Gastrocnemius medialis (tissue), 4 donors: Measurements from ENCODE around the gene RBM3. TPM values are rescaled to one million over a fixed set of nuclear protein-coding genes. Genes with fewer than 3 reads are reported as not detected.

Experiments used
- ATAC-seq, 2 donors: fragments of 150-250 bp; one replicate each; pipeline ENCODE4 v1.9.1; 2016
- DNase-seq, 2 donors: peaks; one replicate each; pipeline ENCODE4 v3.0.0-alpha.2; 2019
- H3K27ac ChIP-seq, 4 donors: fragments of 200-600 bp; sonication (generic); 1 replicate in 1 of 4; 2 replicates in 3 of 4; pipeline ENCODE4 v1.5.1; 2016 to 2018; ENCODE audit warnings: mild to moderate bottlenecking in 2 of 4, moderate library complexity in 1 of 4
- H3K27me3 ChIP-seq, 3 donors: fragments of 200-600 bp; sonication (generic) in 2 of 3; 1 replicate in 1 of 3; 2 replicates in 2 of 3; pipeline versions ENCODE4 v1.5.1 to v1.6.0; 2016 to 2019; ENCODE audit warnings: mild to moderate bottlenecking in 1 of 3, moderate library complexity in 1 of 3
- H3K36me3 ChIP-seq, 2 donors: fragments of 200-600 bp; sonication (generic) in 1 of 2; one replicate each; pipeline ENCODE4 v1.5.1; 2017 to 2018
- H3K4me1 ChIP-seq, 2 donors: fragments of 200-600 bp; sonication (generic) in 1 of 2; one replicate each; pipeline ENCODE4 v1.5.1; 2016 to 2017; ENCODE audit warnings: mild to moderate bottlenecking in 2 of 2
- H3K4me3 ChIP-seq, 4 donors: fragments of 200-600 bp; sonication (generic) in 3 of 4; 1 replicate in 1 of 4; 2 replicates in 3 of 4; pipeline ENCODE4 v1.5.1; 2016 to 2019; ENCODE audit warnings: mild to moderate bottlenecking in 2 of 4
- H3K9me3 ChIP-seq, 3 donors: fragments of 200-600 bp; sonication (generic) in 2 of 3; 1 replicate in 1 of 3; 2 replicates in 2 of 3; pipeline ENCODE4 v1.5.1; 2016 to 2019
- POLR2A ChIP-seq, 2 donors: fragments of 450-650 bp; IDR thresholded peaks; one replicate each; pipeline ENCODE4 v1.6.1; 2017; ENCODE audit warnings: antibody characterized with exemption in 2 of 2, mild to moderate bottlenecking in 2 of 2, moderate library complexity in 2 of 2
- in situ Hi-C, 4 donors: fragments of 200-750 bp; cut with MboI; loops; one replicate each; pipeline versions ENCODE4 v1.15.0 to v1.8.0; 2017; ENCODE audit warnings: low sequenced_read_pairs in 4 of 4
- intact Hi-C: fragments of 100-400 bp; cut with DNase I; formaldehyde crosslinking; loops from one replicate; pipeline ENCODE4 v1.15.1; 2023; ENCODE audit warnings: low total_unique reads
- total RNA-seq, 4 donors: library from RNA; depleted of rRNA; stranded (reverse); fragments of >200 nt; gene quantifications; one replicate each; pipeline versions ENCODE4 v1.1.0 to v1.2.3, GENCODE V29; 2016
- TF ChIP-seq, protein P1 (sequence below), 5 experiments: fragments of 450-650 bp in 3 of 5; fragments of 200-600 bp in 2 of 5; sonication (generic) in 2 of 5; IDR thresholded peaks in 4 of 5; conservative IDR thresholded peaks in 1 of 5; 1 replicate in 4 of 5; 2 replicates in 1 of 5; pipeline ENCODE4 v1.5.1; 2016 to 2019; ENCODE audit warnings: antibody characterized with exemption in 5 of 5, mild to moderate bottlenecking in 3 of 5, moderate library complexity in 3 of 5

The RBM3 gene
- total RNA-seq, 4 donors from 2014 or later = 49.2 to 92.1 (median 59.9) TPM

DNA sequence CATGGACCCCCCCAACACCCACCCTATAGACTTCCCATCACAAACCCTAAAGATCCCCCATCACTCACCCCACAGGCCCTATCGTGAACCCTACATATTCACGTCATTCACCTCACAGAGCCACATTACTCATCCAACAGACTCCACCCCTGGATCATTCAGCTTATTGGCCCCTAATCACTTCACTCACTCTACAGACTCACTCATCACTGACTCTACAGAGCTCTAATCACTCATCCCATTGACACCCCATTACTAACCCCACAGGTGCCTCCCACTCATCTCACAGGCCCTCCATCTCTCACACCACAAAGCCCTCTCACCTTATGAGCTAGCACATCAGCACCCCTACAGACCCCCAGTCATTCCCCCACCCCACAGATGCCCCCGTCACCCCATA lies 41.1 kb upstream of the RBM3 start:
- DNase-seq = no peak
- no peak for TF ChIP-seq POLR2A (IDR thresholded peaks at IDR 0.05)
- TF ChIP-seq, protein P1, sequence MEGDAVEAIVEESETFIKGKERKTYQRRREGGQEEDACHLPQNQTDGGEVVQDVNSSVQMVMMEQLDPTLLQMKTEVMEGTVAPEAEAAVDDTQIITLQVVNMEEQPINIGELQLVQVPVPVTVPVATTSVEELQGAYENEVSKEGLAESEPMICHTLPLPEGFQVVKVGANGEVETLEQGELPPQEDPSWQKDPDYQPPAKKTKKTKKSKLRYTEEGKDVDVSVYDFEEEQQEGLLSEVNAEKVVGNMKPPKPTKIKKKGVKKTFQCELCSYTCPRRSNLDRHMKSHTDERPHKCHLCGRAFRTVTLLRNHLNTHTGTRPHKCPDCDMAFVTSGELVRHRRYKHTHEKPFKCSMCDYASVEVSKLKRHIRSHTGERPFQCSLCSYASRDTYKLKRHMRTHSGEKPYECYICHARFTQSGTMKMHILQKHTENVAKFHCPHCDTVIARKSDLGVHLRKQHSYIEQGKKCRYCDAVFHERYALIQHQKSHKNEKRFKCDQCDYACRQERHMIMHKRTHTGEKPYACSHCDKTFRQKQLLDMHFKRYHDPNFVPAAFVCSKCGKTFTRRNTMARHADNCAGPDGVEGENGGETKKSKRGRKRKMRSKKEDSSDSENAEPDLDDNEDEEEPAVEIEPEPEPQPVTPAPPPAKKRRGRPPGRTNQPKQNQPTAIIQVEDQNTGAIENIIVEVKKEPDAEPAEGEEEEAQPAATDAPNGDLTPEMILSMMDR (IDR thresholded peaks at IDR 0.05 in 4 of 5, conservative IDR thresholded peaks at IDR 0.05 in 1 of 5) = no peak
- intact Hi-C loops = loop anchor here (10.0 kb wide), 1 partner anchor 272 kb away; the partner anchor contains the start of gene HDAC6
- Histone ChIP-seq H3K27ac (no peak overlapping the region), H3K27me3 (no peaks in the 10 kb centered on the region), H3K4me1 (no peaks in the 10 kb centered on the region), H3K4me3 (no peak overlapping the region), H3K36me3 (no peaks in the 10 kb centered on the region), H3K9me3 (no peaks in the 10 kb centered on the region)
- no peak for ATAC-seq
- in situ Hi-C loops = no loop called here

DNA sequence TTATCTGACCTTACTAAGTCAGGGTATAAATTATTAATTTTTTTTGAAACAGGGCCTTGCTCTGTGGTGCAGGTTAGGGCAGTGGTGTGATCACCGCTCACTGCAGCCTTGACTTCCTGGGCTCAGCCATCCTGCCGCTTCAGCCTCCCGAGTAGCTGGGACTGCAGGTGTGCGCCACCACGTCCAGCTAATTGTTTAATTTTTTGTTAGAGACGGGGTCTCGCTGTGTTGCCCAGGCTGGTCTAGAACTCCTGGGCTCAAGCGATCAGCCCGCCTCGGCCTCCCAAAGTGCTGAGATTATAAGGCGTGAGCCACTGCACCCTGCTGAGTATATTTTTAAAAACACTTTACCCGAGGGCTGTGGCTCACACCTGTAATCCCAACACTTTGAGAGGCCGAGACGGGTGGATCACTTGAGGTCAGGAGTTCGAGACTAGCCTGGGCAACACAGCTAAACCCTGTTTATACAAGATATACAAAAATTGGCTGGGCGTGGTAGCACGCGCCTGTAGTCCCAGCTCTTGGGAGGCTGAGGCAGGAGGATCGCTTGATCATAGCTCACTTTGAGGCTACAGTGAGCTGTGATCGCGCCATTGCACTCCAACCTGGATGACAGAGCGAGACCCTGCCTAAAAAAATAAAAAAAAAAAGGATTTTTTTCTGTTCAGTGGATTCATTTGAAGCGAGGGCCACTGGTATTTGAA lies 35.5 kb upstream of the RBM3 start:
- in situ Hi-C loops (no loop called here), intact Hi-C loops (loop anchor here (1.0 to 10.0 kb wide), 4 partner anchors 30 to 266 kb away; partner anchors contain the start of genes FTSJ1, HDAC6, PORCN and RBM3)
- H3K27ac ChIP-seq = peak overlapping the region; percentile 91 to 96 (median 92)
- H3K36me3 ChIP-seq = peaks cover 0 to 4% of the 10 kb centered on the region in 2 donors
- no peaks in the 10 kb centered on the region for H3K27me3 ChIP-seq
- peaks cover 0 to 3% of the 10 kb centered on the region in 2 donors for H3K4me1 ChIP-seq
- H3K9me3 ChIP-seq = no peaks in the 10 kb centered on the region
- DNase-seq (no peak), ATAC-seq (no peak)
- peak overlapping the region; percentile 41 to 81 (median 72) for H3K4me3 ChIP-seq
- TF ChIP-seq, protein P1 (IDR thresholded peaks at IDR 0.05 in 4 of 5, conservative IDR thresholded peaks at IDR 0.05 in 1 of 5) = no peak
- no peak for TF ChIP-seq POLR2A (IDR thresholded peaks at IDR 0.05)

DNA sequence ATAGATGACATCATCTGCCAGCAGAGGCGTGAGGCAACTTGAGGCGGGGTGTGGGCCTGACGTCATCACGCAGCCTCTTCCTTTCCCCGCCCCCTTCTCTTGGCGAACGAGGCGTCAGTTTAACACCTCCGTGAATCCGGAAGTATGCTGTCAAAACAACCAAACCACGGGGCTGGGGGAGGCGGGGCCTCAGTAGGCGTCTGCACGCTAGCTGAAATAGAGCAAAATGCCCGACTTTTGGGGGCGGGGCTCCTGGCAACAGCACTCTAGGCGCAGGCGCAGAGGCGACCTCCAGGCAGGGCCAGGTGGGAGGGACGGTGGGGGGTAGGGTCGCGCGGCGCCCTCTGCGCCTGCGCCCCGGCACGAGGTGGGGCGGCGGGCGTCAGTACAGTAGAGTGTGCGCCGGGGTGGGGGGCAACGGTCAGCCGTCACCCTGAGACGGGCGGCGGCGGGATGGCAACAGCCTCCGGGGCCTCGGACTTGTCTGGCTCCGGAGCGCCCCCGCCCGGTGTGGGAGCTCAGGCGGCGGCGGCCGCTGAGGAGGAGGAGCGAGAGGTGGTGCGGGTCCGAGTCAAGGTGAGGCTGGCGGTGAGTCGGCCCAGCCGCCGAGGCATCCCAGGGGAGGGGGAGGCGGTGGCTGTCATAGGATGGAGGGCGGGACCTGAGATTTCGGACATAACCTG lies 34.8 kb upstream of the RBM3 start, which contains the start of gene TBC1D25:
TSS of gene TBC1D25 (plus strand) at position 370 of the 683 bp plus-strand sequence. CDS start at position 454, 84 bp downstream.
- DNase-seq = peak; percentile 95 to 98
- TF ChIP-seq, protein P1 (IDR thresholded peaks at IDR 0.05 in 4 of 5, conservative IDR thresholded peaks at IDR 0.05 in 1 of 5) = peak; percentile 8 to 41 (median 30)
- TF ChIP-seq POLR2A (IDR thresholded peaks at IDR 0.05) = peak; percentile 66 to 75
- Histone ChIP-seq H3K9me3 (no peaks in the 10 kb centered on the region), H3K27me3 (no peaks in the 10 kb centered on the region), H3K27ac (peak within 1 kb of the TSS; percentile 91 to 96 (median 92)), H3K4me3 (peak within 1 kb of the TSS; percentile 70 to 82 (median 78)), H3K4me1 (peaks cover 0 to 3% of the 10 kb centered on the region in 2 donors), H3K36me3 (peaks cover 0 to 7% of the 10 kb centered on the region in 2 donors)
- ATAC-seq = peak; percentile 94 to 97
- intact Hi-C loops = loop anchor here (1.0 to 10.0 kb wide), 4 partner anchors 31 to 265 kb away; partner anchors contain the start of genes FTSJ1, HDAC6, PORCN and RBM3
- in situ Hi-C loops = no loop called here

DNA sequence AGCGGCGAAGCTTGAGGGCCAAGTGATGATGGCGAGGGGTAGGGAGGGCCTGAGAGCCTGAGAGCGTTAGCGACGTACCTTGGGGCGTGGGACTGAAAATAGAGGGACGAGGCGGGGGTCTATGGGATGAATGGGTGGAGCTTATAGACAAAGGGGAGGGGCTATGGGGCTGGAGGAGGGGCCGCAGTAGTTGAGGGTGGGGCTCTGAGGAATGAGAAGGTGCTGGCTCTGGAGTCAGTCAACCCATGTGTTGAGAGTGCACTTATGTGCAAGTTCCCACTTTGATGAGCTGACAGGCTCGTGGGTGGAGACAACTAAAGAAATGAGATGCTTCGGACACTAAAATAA lies 34.3 kb upstream of the RBM3 start:
- in situ Hi-C loops (no loop called here), intact Hi-C loops (no loop called here)
- H3K27ac ChIP-seq = peak overlapping the region; percentile 91 to 96 (median 92)
- peaks cover 0 to 11% of the 10 kb centered on the region in 2 donors for H3K36me3 ChIP-seq
- DNase-seq (peak in 1 of 2 donors; percentile 29), ATAC-seq (peak; percentile 49 to 54)
- peaks cover 0 to 3% of the 10 kb centered on the region in 2 donors for H3K4me1 ChIP-seq
- H3K27me3 ChIP-seq = no peaks in the 10 kb centered on the region
- no peaks in the 10 kb centered on the region for H3K9me3 ChIP-seq
- peak overlapping the region; percentile 70 to 82 (median 78) for H3K4me3 ChIP-seq
- TF ChIP-seq, protein P1 (IDR thresholded peaks at IDR 0.05 in 4 of 5, conservative IDR thresholded peaks at IDR 0.05 in 1 of 5) = no peak
- TF ChIP-seq POLR2A (IDR thresholded peaks at IDR 0.05) = no peak
